GM12874 (cell line): ENCODE data around the gene S100A12.

Source experiments
- TF ChIP-seq, protein P1 (sequence below): IDR thresholded peaks from 2 replicates; pipeline ENCODE4 v1.5.1; 2011; ENCODE audit warnings: low read depth, mild to moderate bottlenecking, control low read depth, low read length, moderate library complexity; ENCODE audit not compliant: insufficient read depth

Gene S100A12

DNA sequence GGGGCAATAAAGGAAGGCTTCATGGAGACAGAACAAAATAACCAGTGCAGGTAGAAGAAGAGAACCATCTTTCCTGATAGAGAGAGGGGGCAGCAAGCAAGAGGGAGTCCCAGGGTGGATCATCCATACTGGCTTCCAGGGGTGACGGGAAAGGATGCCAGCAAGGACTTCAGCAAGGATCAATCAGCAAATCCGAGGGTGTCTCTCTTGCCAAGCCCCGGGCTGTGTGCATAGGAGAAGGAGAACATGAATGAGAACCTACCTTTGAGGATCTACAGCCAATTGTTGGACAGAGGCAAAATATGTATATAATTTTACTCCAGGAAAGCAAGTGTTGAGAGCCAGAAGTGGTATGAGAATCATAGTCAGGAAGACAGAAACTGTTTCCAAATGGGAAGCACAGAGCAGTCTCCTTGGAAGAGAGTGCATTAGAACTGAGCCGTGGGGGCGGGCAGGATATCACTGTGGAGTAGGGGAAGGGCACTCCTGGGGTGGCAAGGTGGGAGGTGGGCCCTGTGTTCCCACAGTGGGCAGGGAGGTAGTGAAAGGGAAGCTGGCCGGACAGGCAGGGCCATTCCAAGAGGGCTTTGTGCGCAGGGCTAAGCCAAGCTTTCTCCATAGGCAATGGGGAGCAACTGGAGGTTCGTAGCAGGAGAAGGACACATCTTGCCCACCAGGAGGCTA, 18.9 kb downstream of the S100A12 start:
- TF ChIP-seq, protein P1, sequence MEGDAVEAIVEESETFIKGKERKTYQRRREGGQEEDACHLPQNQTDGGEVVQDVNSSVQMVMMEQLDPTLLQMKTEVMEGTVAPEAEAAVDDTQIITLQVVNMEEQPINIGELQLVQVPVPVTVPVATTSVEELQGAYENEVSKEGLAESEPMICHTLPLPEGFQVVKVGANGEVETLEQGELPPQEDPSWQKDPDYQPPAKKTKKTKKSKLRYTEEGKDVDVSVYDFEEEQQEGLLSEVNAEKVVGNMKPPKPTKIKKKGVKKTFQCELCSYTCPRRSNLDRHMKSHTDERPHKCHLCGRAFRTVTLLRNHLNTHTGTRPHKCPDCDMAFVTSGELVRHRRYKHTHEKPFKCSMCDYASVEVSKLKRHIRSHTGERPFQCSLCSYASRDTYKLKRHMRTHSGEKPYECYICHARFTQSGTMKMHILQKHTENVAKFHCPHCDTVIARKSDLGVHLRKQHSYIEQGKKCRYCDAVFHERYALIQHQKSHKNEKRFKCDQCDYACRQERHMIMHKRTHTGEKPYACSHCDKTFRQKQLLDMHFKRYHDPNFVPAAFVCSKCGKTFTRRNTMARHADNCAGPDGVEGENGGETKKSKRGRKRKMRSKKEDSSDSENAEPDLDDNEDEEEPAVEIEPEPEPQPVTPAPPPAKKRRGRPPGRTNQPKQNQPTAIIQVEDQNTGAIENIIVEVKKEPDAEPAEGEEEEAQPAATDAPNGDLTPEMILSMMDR, result no peak

DNA sequence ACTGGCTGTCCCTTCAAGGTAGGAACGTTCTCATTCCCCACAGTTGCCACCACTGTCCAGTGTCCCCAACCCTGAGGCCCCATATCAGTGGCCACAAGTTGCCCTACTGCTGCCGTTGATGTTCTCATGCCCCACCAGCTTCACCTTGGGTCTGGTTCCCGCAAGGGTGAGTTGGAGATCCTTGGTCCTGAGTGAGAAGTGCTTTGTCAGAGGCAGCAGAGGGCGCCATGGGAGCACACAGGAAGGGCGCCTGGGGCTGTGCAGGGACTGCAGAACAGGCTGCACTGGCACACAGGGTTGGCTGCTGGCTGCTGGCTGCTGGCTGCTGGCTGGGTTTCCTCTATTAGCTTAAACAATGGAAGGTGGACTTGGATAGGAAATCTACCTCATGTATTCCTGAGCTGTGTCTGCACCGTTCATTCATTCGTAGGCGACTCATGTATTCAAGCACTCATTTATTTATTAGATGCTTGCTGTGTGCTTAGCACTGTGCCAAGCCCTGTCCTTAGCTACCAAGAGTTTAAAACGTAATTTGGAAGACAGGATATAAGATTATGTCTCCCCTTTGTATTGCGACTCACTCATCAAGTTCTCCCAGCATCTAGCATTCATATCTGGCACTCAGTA, 19.9 kb downstream of the S100A12 start:
- TF ChIP-seq, protein P1, result peak; percentile 74

DNA sequence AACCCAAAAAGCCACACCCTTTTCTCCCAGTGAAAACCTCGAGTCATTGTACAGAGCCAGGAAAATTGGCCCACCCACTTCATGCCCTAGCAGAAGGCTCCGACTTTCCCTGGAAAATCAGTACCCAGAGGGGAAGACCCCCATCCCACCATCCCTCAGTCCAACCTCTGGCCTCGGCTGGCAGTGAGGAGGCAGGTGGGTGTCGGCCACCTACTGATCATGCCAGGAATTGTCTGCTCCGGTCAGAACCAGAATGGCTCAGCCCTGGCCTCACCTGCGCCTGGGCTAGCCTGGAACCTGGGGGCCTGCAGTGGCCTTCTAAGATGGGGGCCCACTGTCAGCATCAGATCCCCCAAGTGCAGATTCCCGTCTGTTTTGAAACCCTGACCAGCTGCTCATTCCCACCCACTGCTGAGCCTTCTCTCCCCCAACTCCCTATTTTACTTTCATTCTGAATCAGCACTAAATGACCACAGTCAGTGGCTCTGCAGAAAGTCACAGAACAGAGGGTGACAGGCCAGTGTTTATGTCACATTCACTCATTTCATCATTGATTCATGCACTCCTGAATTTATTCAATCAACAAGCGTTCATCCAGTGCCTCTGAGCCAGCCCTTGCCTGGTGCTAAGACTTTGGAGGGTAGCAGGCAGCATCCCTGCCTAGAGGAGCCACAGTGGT, 20.8 kb downstream of the S100A12 start:
- TF ChIP-seq, protein P1, result no peak

DNA sequence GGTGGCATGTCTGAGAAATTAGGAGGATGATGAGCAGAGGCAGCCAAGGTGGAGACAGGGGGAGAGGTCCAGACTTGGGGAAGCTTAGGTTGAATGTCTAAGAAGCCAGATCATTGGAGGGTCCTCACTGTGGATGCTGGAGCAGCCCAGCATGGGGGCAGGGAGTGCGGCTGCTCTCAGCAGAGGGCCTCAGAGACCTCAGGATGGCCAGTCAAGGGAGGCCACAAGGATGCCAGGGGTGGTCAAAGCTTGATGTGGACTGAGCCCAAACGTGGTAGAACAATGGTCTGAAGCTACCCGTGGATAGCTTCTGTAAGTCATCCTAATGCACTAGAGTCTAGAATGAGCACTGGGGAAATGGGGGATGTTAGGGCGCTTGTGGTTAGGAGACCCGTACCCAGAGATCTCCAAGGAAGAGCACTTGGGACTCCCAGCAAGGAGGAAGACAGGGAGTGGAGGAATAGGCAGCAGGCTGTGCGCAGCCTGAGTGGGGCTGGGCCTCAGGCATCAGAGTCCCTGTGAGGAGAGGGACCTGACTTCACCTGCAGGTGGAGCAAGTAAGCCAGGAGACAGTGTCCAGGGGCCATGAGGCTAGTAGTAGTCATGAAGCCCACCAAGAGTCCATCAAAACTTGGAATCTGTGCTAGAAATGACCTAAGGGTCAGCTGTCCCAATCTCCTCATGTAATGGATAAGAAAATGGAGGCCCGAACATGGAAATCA, 22.0 kb downstream of the S100A12 start:
- TF ChIP-seq, protein P1, result peak; percentile 51

DNA sequence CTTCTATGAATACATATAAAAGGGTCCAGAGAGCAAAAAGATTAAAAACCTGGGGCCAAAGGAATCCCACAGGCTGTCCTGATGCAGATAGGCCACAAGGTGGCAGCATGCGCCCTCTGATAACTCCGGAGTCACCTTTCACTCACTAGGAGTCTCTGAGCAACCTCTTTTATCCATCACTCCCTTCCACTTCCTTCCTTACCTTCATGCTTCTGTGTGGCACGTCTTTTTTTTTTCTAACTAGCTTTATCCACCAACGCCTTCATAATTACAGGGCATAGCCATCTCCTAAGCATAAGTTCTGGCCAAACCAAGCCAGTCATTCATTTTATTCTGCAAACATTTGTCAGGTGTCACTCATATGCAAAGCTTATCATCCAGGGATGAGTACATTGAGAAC, 22.9 kb downstream of the S100A12 start:
- TF ChIP-seq, protein P1, result peak; percentile 81

DNA sequence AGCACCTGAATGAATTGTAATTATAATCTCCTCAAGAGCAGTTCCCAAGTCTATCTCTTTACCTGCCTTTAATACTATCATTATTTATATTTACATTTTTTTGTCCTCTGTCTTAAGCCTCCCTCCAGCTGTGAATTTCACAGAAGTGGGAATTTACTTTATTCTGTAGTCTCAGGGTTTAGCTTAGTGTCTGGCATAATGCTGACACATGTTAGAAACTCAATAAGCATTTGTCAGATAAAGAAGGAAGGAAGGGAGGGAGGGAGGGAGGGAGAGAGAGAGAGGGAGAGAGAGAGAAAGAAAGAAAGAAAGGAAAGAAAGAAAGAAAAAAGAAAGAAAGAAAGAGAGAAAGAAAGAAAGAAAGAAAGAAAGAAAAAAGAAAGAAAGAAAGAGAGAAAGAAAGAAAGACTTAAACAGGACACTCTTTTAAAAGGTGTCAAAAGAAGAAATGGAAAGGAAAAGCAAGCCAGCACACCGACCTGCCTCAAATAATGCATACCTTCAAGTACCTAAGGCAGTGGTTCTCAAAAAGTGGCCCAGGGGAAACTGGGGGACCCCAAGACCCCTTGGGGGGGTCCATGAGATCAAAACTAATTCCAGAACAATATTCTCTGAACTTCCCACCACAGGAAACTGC, 25.0 kb downstream of the S100A12 start:
- TF ChIP-seq, protein P1, result no peak
